Measurements from ENCODE around the gene NCR2.
"Not testable (repeated sequence)": the region's sequence is repeated elsewhere in the genome, so short reads cannot be mapped to it uniquely, and the experiment has no call there.

Gene NCR2

DNA sequence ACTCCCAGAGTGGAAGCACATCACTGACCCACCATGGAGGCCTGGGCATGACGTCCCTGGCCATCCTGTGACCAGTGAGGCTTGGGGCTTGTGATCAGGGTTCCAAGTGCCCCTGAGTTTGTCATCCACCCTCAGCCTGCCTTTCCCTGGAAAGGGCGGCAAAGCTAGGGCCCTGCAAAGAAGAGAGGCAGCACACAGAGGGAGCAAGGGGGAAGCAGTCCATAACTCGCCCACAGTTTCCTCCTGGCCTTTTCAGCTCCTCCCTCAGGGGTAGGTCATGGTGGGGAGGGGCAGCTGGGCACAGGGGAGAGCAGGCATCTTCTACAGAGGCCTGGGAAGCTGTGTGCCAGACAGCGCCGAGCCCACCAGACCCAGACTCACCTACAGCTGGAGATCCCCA, at the start of gene NCR2:
NCR2 (plus strand) TSS at position 313 of the 400 bp plus-strand sequence. CDS start 269 bp downstream, outside the sequence.
- no peak for FAIRE-seq

GRCh38 chr6:41286544-41287346, 48.7 kb upstream of the NCR2 start, which contains the start of gene TREM1:
Gene TREM1 (minus strand): TSS chr6:41286682. CDS start chr6:41286655, 27 bp downstream.
- DNase-seq (ENCODE audit: low spot score) (no peak), FAIRE-seq (no peak)

More for the DNA sequence above, at the start of gene NCR2:
- DNase-seq (ENCODE audit: low spot score): no peak

- no peak for FAIRE-seq
- DNase-seq (ENCODE audit: low spot score): no peak
Observed at GRCh38 chr6:41288030-41288753, 47.2 kb upstream of the NCR2 start.

GRCh38 chr6:41288754-41289129, 46.7 kb upstream of the NCR2 start:
- no peak for FAIRE-seq

DNA sequence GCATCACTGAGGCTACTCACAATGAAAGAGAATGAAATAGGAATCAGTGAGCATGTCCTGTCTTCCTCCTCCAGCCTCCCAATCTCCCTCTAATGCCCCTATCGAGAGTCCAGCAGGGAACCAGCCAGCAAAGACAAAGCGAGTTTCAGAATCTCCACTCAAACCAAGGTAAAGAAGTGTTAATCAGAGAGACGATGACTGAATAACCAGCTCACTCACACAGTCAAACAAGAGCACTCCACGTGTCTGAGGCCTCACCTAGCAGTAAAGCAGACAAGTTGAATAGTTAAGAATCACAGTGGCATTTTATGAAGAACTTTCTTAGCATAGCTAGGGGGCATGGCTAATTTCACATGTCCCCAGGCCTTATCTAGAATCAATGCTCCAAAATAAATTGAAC, 45.6 kb upstream of the NCR2 start:
- DNase-seq (ENCODE audit: low spot score) (no peak), FAIRE-seq (no peak)

More at GRCh38 chr6:41288754-41289129, 46.7 kb upstream of the NCR2 start:
- DNase-seq (ENCODE audit: low spot score): no peak

GRCh38 chr6:41291717-41292116, 43.7 kb upstream of the NCR2 start:
- DNase-seq (ENCODE audit: low spot score) (no peak), FAIRE-seq (no peak)

DNA sequence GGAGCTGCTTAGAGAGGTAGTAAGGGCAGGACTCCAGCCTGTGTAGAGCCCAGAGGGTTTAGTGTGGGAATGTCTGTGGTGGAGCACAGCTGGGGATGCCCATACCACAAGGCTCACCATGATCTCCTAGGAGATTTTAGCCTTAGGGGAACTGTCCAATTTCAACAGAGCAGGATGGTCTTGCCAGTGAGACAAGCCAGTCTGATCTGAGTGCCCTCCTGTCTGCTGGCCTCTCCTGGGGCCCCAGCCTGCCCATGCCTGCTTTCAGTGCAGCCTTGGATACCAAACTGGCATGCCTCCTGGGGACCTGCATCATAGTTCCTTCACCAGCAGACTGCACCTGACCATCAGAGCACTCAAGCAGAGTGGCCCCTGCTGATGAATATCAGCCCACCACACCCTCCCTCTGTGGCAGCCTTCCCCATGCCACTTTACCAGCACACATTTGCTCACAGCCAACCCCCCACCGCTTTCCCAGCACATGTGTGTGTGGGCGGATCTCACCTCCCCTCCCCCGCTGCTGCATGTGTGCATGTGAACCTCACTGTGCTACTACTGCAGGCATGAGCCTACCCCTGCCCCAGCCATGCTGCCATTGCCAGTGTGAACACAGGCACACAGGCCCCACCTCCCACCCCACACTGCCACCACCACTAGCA, 41.1 kb upstream of the NCR2 start:
- DNase-seq (ENCODE audit: low spot score): no peak
- no peak for FAIRE-seq

DNA sequence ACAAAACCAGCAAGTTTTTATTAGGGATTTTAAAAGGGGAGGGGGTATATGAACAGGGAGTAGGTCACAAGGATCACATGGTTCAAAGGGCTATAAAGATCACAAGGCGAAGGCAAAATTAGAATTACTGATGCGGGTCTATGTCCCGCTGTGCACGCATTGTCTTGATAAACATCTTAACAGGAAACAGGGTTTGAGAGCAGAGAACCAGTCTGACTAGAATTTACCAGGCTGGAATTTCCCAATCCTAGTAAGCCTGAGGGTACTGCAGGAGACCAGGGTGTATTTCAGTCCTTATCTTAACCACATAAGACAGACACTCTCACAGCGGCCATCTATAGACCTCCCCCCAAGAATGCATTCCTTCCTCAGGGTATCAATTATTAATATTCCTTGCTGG, 38.2 kb upstream of the NCR2 start:
- not testable (repeated sequence) for FAIRE-seq; DNase-seq (ENCODE audit: low spot score)

- DNase-seq (ENCODE audit: low spot score) (no peak), FAIRE-seq (no peak)
Observed at GRCh38 chr6:41298785-41299502, 36.5 kb upstream of the NCR2 start.

DNA sequence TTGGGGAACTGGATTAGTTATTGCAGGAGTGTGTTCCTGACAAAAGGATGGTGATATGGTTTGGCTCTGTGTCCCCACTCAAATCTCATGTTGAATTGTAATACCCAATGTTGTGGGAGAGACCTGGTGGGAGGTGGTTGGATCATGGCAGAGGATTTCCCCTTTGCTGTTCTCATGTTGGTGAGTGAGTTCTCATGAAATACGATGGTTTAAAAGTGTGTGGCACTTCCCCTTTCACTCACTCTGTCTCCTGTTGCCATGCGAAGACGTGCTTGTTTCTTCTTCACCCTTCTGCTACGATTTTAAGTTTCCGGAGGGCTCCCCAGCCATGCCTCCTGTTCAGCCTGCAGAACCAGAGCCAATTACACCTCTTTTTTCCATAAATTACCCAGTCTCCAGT, 32.8 kb upstream of the NCR2 start:
- FAIRE-seq (no peak), DNase-seq (ENCODE audit: low spot score) (no peak)

DNA sequence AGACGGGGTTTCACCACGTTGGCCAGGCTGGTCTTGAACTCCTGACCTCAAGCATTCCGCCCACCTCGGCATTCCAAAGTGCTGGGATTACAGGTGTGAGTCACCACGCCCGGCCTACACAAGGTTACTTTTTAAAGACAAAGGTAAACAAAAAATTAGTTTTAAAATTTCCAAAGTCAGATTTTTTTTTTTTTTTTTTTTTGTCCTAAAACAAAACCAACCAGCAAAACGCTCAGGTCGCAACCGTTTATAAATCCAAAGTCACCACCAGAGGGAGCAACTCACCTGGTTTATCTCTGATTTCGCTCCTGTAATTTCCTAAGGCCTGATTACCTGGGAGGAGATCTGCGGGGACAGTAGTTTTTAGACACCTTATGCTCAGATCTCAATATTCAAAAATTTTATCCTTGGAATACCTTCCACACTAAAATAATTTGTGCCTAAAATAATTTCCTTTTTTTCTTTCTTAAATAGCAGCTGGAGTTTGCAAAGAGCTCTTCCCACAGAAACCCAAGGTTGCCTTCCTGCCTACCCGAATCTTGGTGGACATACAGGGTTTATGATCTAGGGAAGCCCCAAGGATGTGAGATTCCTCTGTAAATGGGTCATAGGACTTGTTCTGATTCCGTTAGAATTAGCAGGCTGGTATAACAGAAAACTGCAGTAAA, 29.1 kb upstream of the NCR2 start:
- peak; percentile 2 for FAIRE-seq
- DNase-seq (ENCODE audit: low spot score): peak; percentile 19

DNA sequence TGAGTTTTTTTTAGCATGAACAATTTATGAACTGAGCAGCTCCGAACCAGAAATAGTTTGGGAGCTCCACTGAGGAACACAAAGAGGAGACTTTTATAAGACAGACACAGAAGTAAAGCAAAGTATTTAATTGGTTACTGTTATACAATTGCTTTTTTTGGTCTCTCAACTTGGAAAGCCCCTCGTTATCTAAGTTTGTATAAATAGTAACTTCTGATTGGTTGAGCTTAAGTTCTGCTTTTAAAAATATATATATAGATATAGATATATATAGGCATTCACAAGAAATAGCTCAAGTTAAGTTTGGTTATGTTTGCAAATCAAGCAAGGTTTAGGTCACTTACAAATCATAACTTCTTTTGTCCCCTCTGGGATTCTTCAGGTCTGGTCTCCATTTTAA, 20.2 kb upstream of the NCR2 start:
- DNase-seq (ENCODE audit: low spot score): no peak
- FAIRE-seq: no peak

GRCh38 chr6:41315943-41316620, 19.3 kb upstream of the NCR2 start:
- DNase-seq (ENCODE audit: low spot score): no peak
- no peak for FAIRE-seq

- no peak for FAIRE-seq
- DNase-seq (ENCODE audit: low spot score): no peak
Observed at GRCh38 chr6:41318261-41318653, 17.2 kb upstream of the NCR2 start.

GRCh38 chr6:41318654-41319565, 16.5 kb upstream of the NCR2 start:
- FAIRE-seq (no peak), DNase-seq (ENCODE audit: low spot score) (peak; percentile 44)

DNA sequence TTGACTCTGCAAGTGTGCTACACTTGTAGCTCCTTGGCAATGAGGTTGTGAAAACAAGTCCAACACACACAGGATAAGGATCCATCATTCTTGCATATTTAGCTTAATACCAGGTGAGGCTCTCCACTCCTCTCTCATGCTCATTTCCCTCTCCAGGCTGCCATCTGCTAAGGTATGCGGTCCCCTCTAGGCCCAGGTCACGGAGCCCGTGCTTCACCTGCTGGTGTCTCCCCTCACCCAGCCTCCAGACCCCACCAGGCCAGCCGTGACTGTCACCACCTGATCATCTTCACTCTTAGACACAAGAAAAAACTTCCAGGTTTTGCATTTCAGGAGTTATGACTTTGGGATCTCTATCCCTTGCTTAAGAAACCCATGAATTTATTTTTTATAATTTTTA, 14.2 kb upstream of the NCR2 start:
- no peak for DNase-seq (ENCODE audit: low spot score)
- no peak for FAIRE-seq

DNA sequence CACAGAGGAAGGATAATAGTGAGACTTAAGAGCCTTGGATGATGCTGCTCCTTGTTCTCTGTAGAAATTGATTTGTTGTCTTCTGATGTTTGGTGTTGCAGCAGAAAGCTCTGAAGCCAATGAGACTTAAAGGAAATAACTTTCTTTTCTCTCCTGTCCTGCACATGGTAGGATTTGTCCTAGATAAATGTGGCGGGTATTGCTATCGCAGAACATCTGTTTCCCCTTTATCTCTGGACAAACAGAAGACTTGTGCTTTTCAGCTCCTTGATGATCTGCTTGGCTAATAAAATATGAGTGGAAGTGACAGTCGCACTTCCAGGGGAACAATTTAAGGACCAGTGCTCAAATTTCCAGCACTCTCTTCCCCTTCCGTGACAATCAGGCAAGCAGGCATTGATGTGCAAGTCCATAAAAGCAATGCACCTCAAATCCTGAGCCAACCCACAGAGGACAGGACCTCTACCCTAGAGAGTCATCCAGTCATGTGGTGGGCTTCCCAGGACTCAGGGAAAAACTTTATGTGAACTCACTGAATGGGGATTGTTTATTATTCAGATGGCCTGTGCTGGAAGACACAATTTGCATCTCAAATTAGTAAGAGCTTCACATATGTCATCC, 9.9 kb upstream of the NCR2 start:
- FAIRE-seq (no peak), DNase-seq (ENCODE audit: low spot score) (no peak)

GRCh38 chr6:41326092-41326491, 9.3 kb upstream of the NCR2 start:
- no peak for FAIRE-seq
- no peak for DNase-seq (ENCODE audit: low spot score)

- no peak for DNase-seq (ENCODE audit: low spot score)
- no peak for FAIRE-seq
Observed at GRCh38 chr6:41327177-41327576, 8.2 kb upstream of the NCR2 start.

Measured in RCC 7860 (cell line).